C4-2B (cell line): ENCODE measurements around the gene SLAMF8.

Experiments used
- H3K27ac ChIP-seq: fragments of 450-650 bp; 2 replicates; pipeline ENCODE4 v1.5.1; 2017
- CTCF ChIP-seq: fragments of 450-650 bp; conservative IDR thresholded peaks from 2 replicates; pipeline ENCODE4 v1.5.1; 2017; ENCODE audit warnings: mild to moderate bottlenecking
- ZFX ChIP-seq: fragments of 450-650 bp; IDR thresholded peaks from 2 replicates; pipeline ENCODE4 v1.6.1; 2017

SLAMF8 gene

GRCh38 chr1:159881622-159882526 is 55.2 kb downstream of the SLAMF8 start:
- H3K27ac ChIP-seq, result 0 out of 2 replicates have a peak overlapping the region, but pooled peaks have one; percentile 2
- TF ChIP-seq CTCF (no peak), ZFX (no peak)

- H3K27ac ChIP-seq, result no peak overlapping the region
- TF ChIP-seq CTCF (no peak), ZFX (no peak)
Measured at GRCh38 chr1:159882527-159882862, 55.8 kb downstream of the SLAMF8 start.

- no peak for TF ChIP-seq ZFX
- TF ChIP-seq CTCF, result no peak
- H3K27ac ChIP-seq, result no peak overlapping the region
Measured at GRCh38 chr1:159883134-159883533, 56.5 kb downstream of the SLAMF8 start.

- H3K27ac ChIP-seq, result no peak overlapping the region
- no peak for TF ChIP-seq CTCF
- TF ChIP-seq ZFX, result no peak
Measured at GRCh38 chr1:159884296-159884695, 57.6 kb downstream of the SLAMF8 start.
